ENCODE measurements around the gene RGS3.
A peak's percentile ranks its signal among the peaks of the same experiment; 100 is the strongest.

Gene RGS3

DNA sequence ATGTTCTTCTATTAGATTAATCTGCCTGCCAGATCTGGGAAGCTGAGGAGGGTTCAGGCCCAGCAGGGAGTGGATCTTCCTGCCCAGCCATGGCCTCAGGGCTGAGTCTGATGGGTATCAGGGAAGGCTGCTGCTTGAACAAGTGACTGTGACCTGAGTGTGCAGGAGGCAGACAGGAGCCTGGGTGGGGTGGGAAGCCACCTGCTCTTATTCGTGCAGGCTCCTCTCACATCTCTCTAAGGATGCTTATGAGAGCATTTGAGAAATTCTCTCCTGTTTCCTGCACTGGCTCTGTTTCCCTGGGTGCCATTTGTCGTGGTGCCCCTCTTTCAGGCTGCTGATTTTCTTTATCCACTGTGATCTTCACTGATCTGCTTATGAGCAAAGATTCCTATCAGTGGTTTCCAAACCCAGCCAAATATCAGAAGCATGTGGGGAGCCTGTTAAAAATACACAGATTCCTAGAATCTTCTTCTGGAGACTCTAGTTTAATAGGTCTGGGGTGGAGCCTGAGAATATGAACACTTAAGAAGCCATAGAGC is 2.1 kb downstream of the RGS3 start:
- DNase-seq = no peak

DNA sequence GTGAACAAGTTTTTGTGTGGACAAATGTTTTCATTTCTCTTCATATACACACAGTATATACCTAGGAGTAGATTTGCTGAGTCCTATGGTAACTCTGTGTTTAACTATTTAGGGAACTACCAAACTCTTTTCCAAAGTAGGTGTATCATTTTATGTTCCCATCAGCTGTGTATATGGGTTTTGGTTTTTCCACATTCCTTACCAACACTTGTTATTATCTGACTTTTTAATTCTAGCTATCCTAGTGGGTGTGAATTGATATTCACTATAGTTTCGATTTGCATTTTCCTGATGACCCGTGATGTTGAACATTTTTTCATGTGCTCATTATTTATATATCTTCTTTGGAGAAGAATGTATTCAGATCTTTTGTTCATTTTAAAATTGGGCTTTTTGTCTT is 3.7 kb downstream of the RGS3 start:
- DNase-seq = no peak

GRCh38 chr9:113468716-113469448 is 5.4 kb downstream of the RGS3 start:
- peak in 36 of 56 donors; percentile 7 to 63 (median 24) for DNase-seq

DNA sequence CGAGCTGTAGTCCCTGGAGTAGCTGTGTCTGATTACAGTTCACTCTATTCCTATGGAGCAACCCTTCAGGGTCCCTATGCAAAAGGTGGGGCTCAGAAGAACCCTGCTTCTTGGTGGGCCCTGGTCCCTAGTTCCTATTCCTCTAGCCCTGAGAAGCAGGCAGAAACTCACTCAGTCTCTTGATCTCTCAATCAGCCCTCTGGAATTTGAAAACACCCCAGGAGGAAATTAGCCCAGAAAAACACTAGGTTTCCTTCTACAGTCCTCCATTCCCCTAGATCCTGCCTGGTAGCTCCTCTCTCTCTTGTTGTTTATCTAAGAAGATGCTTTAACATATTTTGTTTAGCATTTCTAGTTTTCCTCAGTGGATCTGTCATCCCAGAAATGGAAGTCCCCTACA is 7.6 kb downstream of the RGS3 start:
- DNase-seq = no peak

GRCh38 chr9:113471566-113471965 is 8.0 kb downstream of the RGS3 start:
- DNase-seq = no peak

GRCh38 chr9:113472199-113472598 is 8.7 kb downstream of the RGS3 start:
- DNase-seq = no peak

DNA sequence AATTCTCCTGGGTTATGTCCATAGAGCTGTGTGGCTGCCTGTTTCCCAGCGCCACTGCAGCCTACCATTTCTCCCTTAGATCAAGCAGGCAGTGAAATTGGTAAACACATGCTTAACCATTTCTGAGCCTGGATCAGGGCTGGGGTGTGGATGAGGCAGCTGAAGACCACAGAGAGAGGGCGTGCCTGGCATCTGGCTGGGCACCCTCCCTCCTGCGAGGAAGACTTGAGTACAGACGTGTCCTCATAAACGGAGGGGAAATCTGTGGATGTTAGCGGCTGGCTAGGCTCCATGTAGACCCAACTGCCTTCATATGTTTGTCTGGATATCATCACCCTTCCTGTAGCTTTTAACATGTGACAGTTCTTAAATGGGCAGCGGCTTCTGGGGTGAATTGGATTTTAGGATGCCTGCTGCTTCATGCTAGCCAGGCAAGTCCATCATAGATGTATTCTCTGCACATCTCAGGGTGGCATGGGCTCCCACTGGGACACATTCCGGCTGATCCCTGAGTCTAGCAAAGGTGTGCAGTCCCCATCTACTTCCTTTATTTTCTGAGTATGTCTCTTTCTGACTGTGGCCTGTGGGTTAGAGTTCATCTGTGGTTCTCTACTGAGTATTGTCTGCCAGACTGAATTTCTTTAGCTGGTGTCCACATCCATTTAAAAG is 11.0 kb downstream of the RGS3 start:
- no peak for DNase-seq

- no peak for DNase-seq
Observed at GRCh38 chr9:113475031-113475430, 11.5 kb downstream of the RGS3 start.

GRCh38 chr9:113475992-113476391 is 12.5 kb downstream of the RGS3 start:
- DNase-seq = no peak

GRCh38 chr9:113476511-113476916 is 13.0 kb downstream of the RGS3 start:
- no peak for DNase-seq

DNA sequence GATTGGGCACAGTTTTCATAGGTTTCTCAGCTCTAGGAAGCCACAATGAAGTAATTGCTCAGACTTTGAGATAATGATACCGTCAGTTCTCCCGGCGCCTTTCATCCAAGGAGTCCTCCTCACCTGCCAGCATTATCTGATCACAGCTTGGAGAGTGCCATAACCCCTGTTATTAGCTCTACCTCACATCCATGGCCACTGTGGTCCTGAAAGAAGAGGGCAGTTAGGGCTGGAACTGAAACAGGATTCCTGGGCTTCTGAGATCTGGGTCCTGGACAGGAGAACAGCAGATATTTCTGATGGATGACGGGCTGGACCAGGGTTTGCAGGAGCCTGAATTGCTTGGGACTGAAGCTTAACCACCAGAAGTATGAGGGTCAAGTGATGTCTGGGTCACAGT is 13.5 kb downstream of the RGS3 start:
- no peak for DNase-seq

DNA sequence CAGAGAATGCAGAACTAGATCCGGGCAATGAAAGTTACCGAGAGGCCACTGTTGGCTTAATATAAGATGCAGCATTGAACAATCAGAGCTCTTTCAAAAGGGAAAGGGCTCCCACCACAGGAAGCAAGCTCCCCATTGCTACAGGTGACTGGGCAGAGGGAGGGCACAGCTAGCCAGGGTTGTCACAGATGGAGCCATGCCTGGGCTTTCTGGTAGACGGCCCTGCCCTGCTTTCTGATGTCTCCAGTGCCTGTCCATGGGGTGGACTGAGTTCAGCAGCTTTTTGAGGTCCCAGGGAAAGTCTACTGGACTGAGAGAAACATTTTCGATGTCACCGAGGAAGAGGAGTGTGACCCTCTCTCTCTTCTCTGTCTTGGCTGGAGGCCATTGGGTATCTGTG is 14.1 kb downstream of the RGS3 start:
- DNase-seq = no peak

GRCh38 chr9:113479174-113479621 is 15.7 kb downstream of the RGS3 start:
- DNase-seq = no peak

- no peak for DNase-seq
Observed at GRCh38 chr9:113480612-113481011, 17.1 kb downstream of the RGS3 start.

GRCh38 chr9:113481176-113481787 is 17.8 kb downstream of the RGS3 start:
- no peak for DNase-seq

DNA sequence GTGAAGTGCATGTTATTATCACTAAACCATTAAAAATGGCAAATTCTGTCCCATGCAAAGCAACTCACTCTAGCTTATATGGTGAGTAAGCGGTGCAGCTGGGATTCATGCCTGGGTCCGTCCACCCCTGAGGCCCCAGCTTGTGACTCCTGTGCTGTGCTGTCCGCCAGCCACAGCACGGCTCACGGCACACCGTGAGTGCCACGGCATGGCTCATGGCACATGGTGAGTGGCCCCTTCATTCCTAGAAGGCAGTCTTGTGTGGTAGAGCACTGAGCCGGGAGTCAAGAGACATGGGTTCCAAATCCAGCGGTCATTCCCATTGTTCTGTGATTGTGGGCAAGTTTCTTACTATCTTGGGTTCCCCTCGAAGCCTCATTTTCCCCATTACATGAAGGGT is 18.8 kb downstream of the RGS3 start:
- DNase-seq = no peak

GRCh38 chr9:113482991-113483675 is 19.6 kb downstream of the RGS3 start:
- DNase-seq = no peak

DNA sequence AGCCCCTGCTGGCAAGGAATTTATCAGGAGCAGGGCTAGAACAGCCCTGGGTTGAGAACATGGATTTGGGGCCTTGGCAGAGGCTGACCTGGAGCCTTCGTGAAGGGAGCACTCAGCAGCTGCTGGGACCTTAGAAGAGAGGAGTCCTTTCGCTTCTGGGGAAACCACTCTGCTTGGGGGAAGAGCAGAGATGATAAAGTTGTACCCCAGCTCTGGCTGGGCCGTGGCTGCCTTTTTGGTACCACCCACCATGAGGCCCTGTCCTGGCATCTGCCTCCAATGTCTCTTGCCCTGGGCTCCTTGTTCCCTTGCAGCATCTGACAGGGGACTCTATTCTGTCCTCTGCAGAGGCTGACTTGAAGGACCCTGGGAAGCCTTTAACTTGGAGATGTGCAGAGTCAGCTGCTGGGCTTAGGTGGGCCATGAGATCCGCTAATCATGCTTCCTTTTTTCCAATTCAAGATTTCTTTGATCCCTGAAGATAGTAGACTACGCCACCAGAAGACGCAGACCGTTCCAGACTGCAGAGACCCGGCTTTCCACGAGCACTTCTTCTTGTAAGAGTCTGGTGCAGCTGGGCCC is 20.2 kb downstream of the RGS3 start:
- DNase-seq = no peak

- peak in 1 of 56 donors; percentile 30 for DNase-seq
Observed at GRCh38 chr9:113484258-113484730, 20.8 kb downstream of the RGS3 start.

DNA sequence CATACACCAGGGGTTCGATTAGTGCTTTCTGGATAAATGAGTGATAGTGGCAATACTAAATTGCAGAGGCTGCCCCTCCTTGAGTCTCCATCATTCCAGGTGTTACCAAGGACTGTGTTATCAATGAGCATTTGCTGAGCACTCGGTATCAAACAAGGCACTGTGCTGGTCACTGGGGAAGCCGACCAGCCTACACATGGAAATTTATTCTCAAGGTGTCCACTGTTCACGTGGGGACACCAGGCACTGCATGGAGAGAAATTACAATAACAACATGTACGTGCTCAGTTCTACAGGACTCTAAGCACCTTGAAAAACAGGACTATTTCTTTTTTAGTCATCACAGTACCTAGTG is 22.2 kb downstream of the RGS3 start:
- no peak for DNase-seq

DNA sequence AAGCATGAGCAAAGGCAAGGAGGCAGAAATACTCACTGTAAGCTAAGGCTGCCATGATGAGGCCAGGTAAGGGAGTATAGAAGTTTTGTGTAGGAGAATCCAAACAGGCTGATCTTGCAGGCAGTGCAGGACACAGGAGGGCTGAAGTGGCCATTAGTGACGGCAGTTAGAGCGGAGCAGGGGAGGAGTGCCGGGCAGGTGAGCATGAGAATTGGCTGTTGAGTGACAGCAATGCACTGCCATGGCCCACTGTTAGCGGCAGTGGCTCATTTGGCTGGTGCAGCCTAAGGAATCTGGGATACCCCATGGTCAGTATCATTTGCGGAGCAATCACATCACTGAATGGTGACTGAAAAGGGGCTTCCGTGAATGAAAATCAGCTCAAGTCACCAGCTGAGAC is 22.8 kb downstream of the RGS3 start:
- no peak for DNase-seq

Measured in nucleus accumbens (tissue), 56 donors.